ENCODE data around the gene RAB7B.
"Not testable (repeated sequence)": the region's sequence is repeated elsewhere in the genome, so short reads cannot be mapped to it uniquely, and the experiment has no call there.

The RAB7B gene

GRCh38 chr1:205996641-205997040, 6.6 kb downstream of the RAB7B start:
- H3K4me1 ChIP-seq (ENCODE audit: insufficient read depth, low read length), result peaks cover 13% of the 10 kb centered on the region
- H3K36me3 ChIP-seq (ENCODE audit: insufficient read depth, low read length); H3K9ac ChIP-seq (ENCODE audit: low read depth, low read length); H3K9me3 ChIP-seq (ENCODE audit: control insufficient read depth, insufficient read depth, low read length): not testable (repeated sequence)

GRCh38 chr1:205994346-205994745, 8.8 kb downstream of the RAB7B start:
- no peaks in the 10 kb centered on the region; the same call in 1 of the 2 replicates for H3K9me3 ChIP-seq (ENCODE audit: control insufficient read depth, insufficient read depth, low read length)
- no peak overlapping the region for H3K9ac ChIP-seq (ENCODE audit: low read depth, low read length)
- H3K36me3 ChIP-seq (ENCODE audit: insufficient read depth, low read length), result no peaks in the 10 kb centered on the region
- peaks cover 9% of the 10 kb centered on the region; the same call in 1 of the 2 replicates for H3K4me1 ChIP-seq (ENCODE audit: insufficient read depth, low read length)

- Histone ChIP-seq H3K4me1 (ENCODE audit: insufficient read depth, low read length) (peaks cover 6% of the 10 kb centered on the region; the same call in 1 of the 2 replicates), H3K9me3 (ENCODE audit: control insufficient read depth, insufficient read depth, low read length) (no peaks in the 10 kb centered on the region), H3K9ac (ENCODE audit: low read depth, low read length) (no peak overlapping the region), H3K36me3 (ENCODE audit: insufficient read depth, low read length) (no peaks in the 10 kb centered on the region)
Measured at GRCh38 chr1:205993068-205993467, 10.1 kb downstream of the RAB7B start.

GRCh38 chr1:205992218-205992882, 10.8 kb downstream of the RAB7B start:
- Histone ChIP-seq H3K9ac (ENCODE audit: low read depth, low read length) (no peak overlapping the region), H3K9me3 (ENCODE audit: control insufficient read depth, insufficient read depth, low read length) (no peaks in the 10 kb centered on the region), H3K4me1 (ENCODE audit: insufficient read depth, low read length) (peaks cover 6% of the 10 kb centered on the region; the same call in 1 of the 2 replicates), H3K36me3 (ENCODE audit: insufficient read depth, low read length) (no peaks in the 10 kb centered on the region)

GRCh38 chr1:205991237-205991636, 12.0 kb downstream of the RAB7B start:
- Histone ChIP-seq H3K9me3 (ENCODE audit: control insufficient read depth, insufficient read depth, low read length) (no peaks in the 10 kb centered on the region), H3K4me1 (ENCODE audit: insufficient read depth, low read length) (peaks cover 2% of the 10 kb centered on the region; the same call in 1 of the 2 replicates), H3K36me3 (ENCODE audit: insufficient read depth, low read length) (no peaks in the 10 kb centered on the region), H3K9ac (ENCODE audit: low read depth, low read length) (no peak overlapping the region)

GRCh38 chr1:205990226-205990625, 13.0 kb downstream of the RAB7B start:
- Histone ChIP-seq H3K36me3 (ENCODE audit: insufficient read depth, low read length) (no peaks in the 10 kb centered on the region), H3K9ac (ENCODE audit: low read depth, low read length) (no peak overlapping the region), H3K9me3 (ENCODE audit: control insufficient read depth, insufficient read depth, low read length) (no peaks in the 10 kb centered on the region), H3K4me1 (ENCODE audit: insufficient read depth, low read length) (no peaks in the 10 kb centered on the region)

GRCh38 chr1:205989786-205990185, 13.4 kb downstream of the RAB7B start:
- H3K4me1 ChIP-seq (ENCODE audit: insufficient read depth, low read length), result no peaks in the 10 kb centered on the region
- no peaks in the 10 kb centered on the region for H3K9me3 ChIP-seq (ENCODE audit: control insufficient read depth, insufficient read depth, low read length)
- H3K9ac ChIP-seq (ENCODE audit: low read depth, low read length), result no peak overlapping the region
- H3K36me3 ChIP-seq (ENCODE audit: insufficient read depth, low read length), result no peaks in the 10 kb centered on the region

- no peak overlapping the region for H3K9ac ChIP-seq (ENCODE audit: low read depth, low read length)
- 0 out of 2 replicates have a peak, but pooled peaks cover 3% of the 10 kb centered on the region for H3K4me1 ChIP-seq (ENCODE audit: insufficient read depth, low read length)
- no peaks in the 10 kb centered on the region for H3K36me3 ChIP-seq (ENCODE audit: insufficient read depth, low read length)
- H3K9me3 ChIP-seq (ENCODE audit: control insufficient read depth, insufficient read depth, low read length), result no peaks in the 10 kb centered on the region
Measured at GRCh38 chr1:205988585-205988995, 14.6 kb downstream of the RAB7B start.

GRCh38 chr1:205986861-205987260, 16.3 kb downstream of the RAB7B start:
- Histone ChIP-seq H3K9ac (ENCODE audit: low read depth, low read length) (no peak overlapping the region), H3K36me3 (ENCODE audit: insufficient read depth, low read length) (no peaks in the 10 kb centered on the region), H3K4me1 (ENCODE audit: insufficient read depth, low read length) (0 out of 2 replicates have a peak, but pooled peaks cover 3% of the 10 kb centered on the region), H3K9me3 (ENCODE audit: control insufficient read depth, insufficient read depth, low read length) (no peaks in the 10 kb centered on the region)

- Histone ChIP-seq H3K4me1 (ENCODE audit: insufficient read depth, low read length) (0 out of 2 replicates have a peak, but pooled peaks cover 3% of the 10 kb centered on the region), H3K36me3 (ENCODE audit: insufficient read depth, low read length) (no peaks in the 10 kb centered on the region), H3K9ac (ENCODE audit: low read depth, low read length) (no peak overlapping the region), H3K9me3 (ENCODE audit: control insufficient read depth, insufficient read depth, low read length) (no peaks in the 10 kb centered on the region)
Measured at GRCh38 chr1:205986292-205986691, 16.9 kb downstream of the RAB7B start.

GRCh38 chr1:205985330-205986005, 17.7 kb downstream of the RAB7B start:
- no peak overlapping the region for H3K9ac ChIP-seq (ENCODE audit: low read depth, low read length)
- no peaks in the 10 kb centered on the region for H3K9me3 ChIP-seq (ENCODE audit: control insufficient read depth, insufficient read depth, low read length)
- no peaks in the 10 kb centered on the region for H3K36me3 ChIP-seq (ENCODE audit: insufficient read depth, low read length)
- 0 out of 2 replicates have a peak, but pooled peaks cover 3% of the 10 kb centered on the region for H3K4me1 ChIP-seq (ENCODE audit: insufficient read depth, low read length)

GRCh38 chr1:205983925-205984725, 19.1 kb downstream of the RAB7B start:
- Histone ChIP-seq H3K36me3 (ENCODE audit: insufficient read depth, low read length) (no peaks in the 10 kb centered on the region), H3K4me1 (ENCODE audit: insufficient read depth, low read length) (0 out of 2 replicates have a peak, but pooled peaks cover 3% of the 10 kb centered on the region), H3K9ac (ENCODE audit: low read depth, low read length) (no peak overlapping the region), H3K9me3 (ENCODE audit: control insufficient read depth, insufficient read depth, low read length) (no peaks in the 10 kb centered on the region)

- peaks cover 10% of the 10 kb centered on the region; the same call in 1 of the 2 replicates for H3K4me1 ChIP-seq (ENCODE audit: insufficient read depth, low read length)
- no peak overlapping the region for H3K9ac ChIP-seq (ENCODE audit: low read depth, low read length)
- H3K36me3 ChIP-seq (ENCODE audit: insufficient read depth, low read length), result no peaks in the 10 kb centered on the region
- no peaks in the 10 kb centered on the region for H3K9me3 ChIP-seq (ENCODE audit: control insufficient read depth, insufficient read depth, low read length)
Measured at GRCh38 chr1:205981257-205981656, 21.9 kb downstream of the RAB7B start.

- Histone ChIP-seq H3K4me1 (ENCODE audit: insufficient read depth, low read length) (peaks cover 10% of the 10 kb centered on the region; the same call in 1 of the 2 replicates), H3K9ac (ENCODE audit: low read depth, low read length) (no peak overlapping the region), H3K9me3 (ENCODE audit: control insufficient read depth, insufficient read depth, low read length) (no peaks in the 10 kb centered on the region), H3K36me3 (ENCODE audit: insufficient read depth, low read length) (no peaks in the 10 kb centered on the region)
Measured at GRCh38 chr1:205980237-205980870, 22.8 kb downstream of the RAB7B start.
